IMR-90 (cell line): ENCODE data around the gene IGF1R. TPM values are rescaled to one million over a fixed set of nuclear protein-coding genes. Genes with fewer than 3 reads are reported as not detected.

Experiments
- ATAC-seq: fragments of 200-7000 bp; cut with Tn5 transposase; 2 replicates; pipeline ENCODE4 v1.9.1; 2020; ENCODE audit warnings: low read depth, mild to moderate bottlenecking, moderate library complexity
- BruUV-seq: library from RNA; stranded (reverse); fragments of 400-500 nt; replicated peaks from 2 replicates; lab custom pipeline; 2021; lab: Mats Ljungman, UMichigan
- CTCF ChIA-PET: fragments of 300-600 bp; formaldehyde crosslinking; extraction: SDS; loops from one replicate; lab custom pipeline; 2021; ENCODE audit warnings: antibody characterized with exemption; lab: Yijun Ruan, JAX
- POLR2A ChIA-PET: fragments of 300-600 bp; sonication (Branson Sonifier 250); formaldehyde crosslinking; loops from one replicate; lab custom pipeline; 2022; ENCODE audit warnings: antibody characterized with exemption; ENCODE audit not compliant: unreplicated experiment; lab: Charles Lee
- DNase-seq: peaks from one replicate; pipeline ENCODE4 v3.0.0; 2013
- H2AFZ ChIP-seq: replicated peaks from 2 replicates; pipeline ENCODE3; 2013; ENCODE audit warnings: low read length, mild to moderate bottlenecking; ENCODE audit not compliant: poor library complexity
- H2AK5ac ChIP-seq: 2 replicates; pipeline ENCODE4 v1.6.1; 2013; ENCODE audit warnings: low read depth, low read length, inconsistent platforms
- H2AK9ac ChIP-seq: replicated peaks from 2 replicates; pipeline ENCODE3; 2013; ENCODE audit warnings: mild to moderate bottlenecking, low read depth, low read length, moderate library complexity; ENCODE audit not compliant: poor library complexity
- H2BK120ac ChIP-seq: 2 replicates; pipeline ENCODE4 v1.6.1; 2013; ENCODE audit warnings: low read depth, low read length, inconsistent platforms
- H2BK15ac ChIP-seq: 3 replicates; pipeline ENCODE4 v1.6.1; 2013; ENCODE audit warnings: low read depth, low read length, inconsistent platforms
- H2BK20ac ChIP-seq: 2 replicates; pipeline ENCODE4 v1.6.1; 2013; ENCODE audit warnings: low read depth, mild to moderate bottlenecking, inconsistent platforms, low read length, moderate library complexity
- H2BK5ac ChIP-seq: 2 replicates; pipeline ENCODE4 v1.6.1; 2013; ENCODE audit warnings: mild to moderate bottlenecking, low read depth, low read length, inconsistent platforms; ENCODE audit not compliant: poor library complexity, severe bottlenecking
- H3K14ac ChIP-seq: replicated peaks from 2 replicates; pipeline ENCODE4 v1.6.1; 2013; ENCODE audit warnings: low read depth, low read length, inconsistent platforms
- H3K18ac ChIP-seq: 2 replicates; pipeline ENCODE4 v1.6.1; 2013; ENCODE audit warnings: low read depth, low read length, control low read depth
- H3K23ac ChIP-seq: 2 replicates; pipeline ENCODE4 v1.6.1; 2013; ENCODE audit warnings: low read depth, low read length, inconsistent platforms
- H3K27ac ChIP-seq: 2 replicates; pipeline ENCODE4 v1.5.1; 2013; ENCODE audit warnings: mild to moderate bottlenecking, control low read depth, low read length; ENCODE audit not compliant: insufficient read depth
- H3K27me3 ChIP-seq: 2 replicates; pipeline ENCODE4 v1.6.1; 2013; ENCODE audit warnings: low read length; ENCODE audit not compliant: control insufficient read depth, insufficient read depth
- H3K36me3 ChIP-seq: 2 replicates; pipeline ENCODE4 v1.6.1; 2013; ENCODE audit warnings: low read length, mixed read lengths; ENCODE audit not compliant: control insufficient read depth, insufficient read depth
- H3K4ac ChIP-seq: 2 replicates; pipeline ENCODE4 v1.6.1; 2013; ENCODE audit warnings: low read depth, low read length, inconsistent platforms
- H3K4me1 ChIP-seq: 2 replicates; pipeline ENCODE4 v1.6.1; 2013; ENCODE audit warnings: low read length, mixed read lengths; ENCODE audit not compliant: control insufficient read depth, insufficient read depth
- H3K4me2 ChIP-seq: 2 replicates; pipeline ENCODE4 v1.6.1; 2013; ENCODE audit warnings: low read depth, mild to moderate bottlenecking, control low read depth, low read length, moderate library complexity
- H3K4me3 ChIP-seq: 2 replicates; pipeline ENCODE4 v1.5.1; 2013; ENCODE audit warnings: low read depth, mild to moderate bottlenecking, control low read depth, low read length, moderate library complexity; ENCODE audit not compliant: insufficient read depth
- H3K56ac ChIP-seq: 2 replicates; pipeline ENCODE4 v1.6.1; 2013; ENCODE audit warnings: low read length, inconsistent platforms; ENCODE audit not compliant: insufficient read depth; ENCODE audit errors: extremely low read depth
- H3K79me1 ChIP-seq, 2 experiments: 2 replicates each; pipeline ENCODE4 v1.6.1; 2013; ENCODE audit warnings: low read length in 2 of 2, inconsistent platforms in 1 of 2, low read depth in 1 of 2
- H3K9ac ChIP-seq: 2 replicates; pipeline ENCODE4 v1.6.1; 2013; ENCODE audit warnings: low read depth, low read length, control low read depth
- H3K9me1 ChIP-seq: 2 replicates; pipeline ENCODE4 v1.6.1; 2013; ENCODE audit warnings: low read length, inconsistent platforms; ENCODE audit not compliant: insufficient read depth
- H3K9me3 ChIP-seq: 2 replicates; pipeline ENCODE4 v1.6.1; 2013; ENCODE audit warnings: low read length; ENCODE audit not compliant: control insufficient read depth, insufficient read depth
- H4K20me1 ChIP-seq: 2 replicates; pipeline ENCODE4 v1.6.1; 2013; ENCODE audit warnings: low read length, inconsistent platforms; ENCODE audit not compliant: insufficient read depth
- H4K5ac ChIP-seq: 2 replicates; pipeline ENCODE4 v1.6.1; 2013; ENCODE audit warnings: mild to moderate bottlenecking, low read depth, low read length, control low read depth
- H4K8ac ChIP-seq, 2 experiments: 2 replicates each; pipeline ENCODE4 v1.6.1; 2013; ENCODE audit warnings: low read depth in 2 of 2, low read length in 2 of 2, control low read depth in 1 of 2, inconsistent platforms in 1 of 2
- H4K91ac ChIP-seq: 2 replicates; pipeline ENCODE4 v1.6.1; 2013; ENCODE audit warnings: low read depth, low read length, inconsistent platforms; ENCODE audit not compliant: insufficient read depth
- CEBPB ChIP-seq: IDR thresholded peaks from 2 replicates; pipeline ENCODE4 v1.6.1; 2012; ENCODE audit warnings: low read depth, low read length, improper control_type of control experiment
- CHD1 ChIP-seq: IDR thresholded peaks from 2 replicates; pipeline ENCODE4 v1.6.1; 2012; ENCODE audit warnings: low read depth, low read length, improper control_type of control experiment
- CTCF ChIP-seq: conservative IDR thresholded peaks from 2 replicates; pipeline ENCODE4 v1.5.1; 2012; ENCODE audit warnings: mild to moderate bottlenecking, low read depth, low read length, improper control_type of control experiment
- ELK1 ChIP-seq: fragments of 150-350 bp; IDR thresholded peaks from 2 replicates; pipeline ENCODE4 v1.6.1; 2016; ENCODE audit warnings: low read depth, mild to moderate bottlenecking, low read length, moderate library complexity, borderline replicate concordance
- FOS ChIP-seq: fragments of 150-350 bp; IDR thresholded peaks from 2 replicates; pipeline ENCODE4 v1.6.1; 2016; ENCODE audit warnings: low read depth, low read length
- MAZ ChIP-seq: IDR thresholded peaks from 2 replicates; pipeline ENCODE4 v1.6.1; 2012; ENCODE audit warnings: low read depth, mild to moderate bottlenecking, low read length, improper control_type of control experiment, moderate library complexity, borderline replicate concordance
- MXI1 ChIP-seq: IDR thresholded peaks from 2 replicates; pipeline ENCODE4 v1.6.1; 2012; ENCODE audit warnings: low read depth, mild to moderate bottlenecking, low read length, moderate library complexity, borderline replicate concordance
- NFE2L2 ChIP-seq: fragments of 150-350 bp; IDR thresholded peaks from 2 replicates; pipeline ENCODE4 v1.6.1; 2016; ENCODE audit warnings: low read depth, mild to moderate bottlenecking, low read length
- POLR2A ChIP-seq: IDR thresholded peaks from 2 replicates; pipeline ENCODE4 v1.6.1; 2012; ENCODE audit warnings: mild to moderate bottlenecking, low read depth, low read length
- RAD21 ChIP-seq: IDR thresholded peaks from 2 replicates; pipeline ENCODE4 v1.6.1; 2012; ENCODE audit warnings: low read length, improper control_type of control experiment
- RCOR1 ChIP-seq: IDR thresholded peaks from 2 replicates; pipeline ENCODE4 v1.6.1; 2012; ENCODE audit warnings: mild to moderate bottlenecking, low read length, improper control_type of control experiment; ENCODE audit not compliant: insufficient replicate concordance
- RFX5 ChIP-seq: IDR thresholded peaks from 2 replicates; pipeline ENCODE4 v1.8.0; 2012; ENCODE audit warnings: low read depth, mild to moderate bottlenecking, low read length, moderate library complexity
- SMC3 ChIP-seq: fragments of 150-350 bp; IDR thresholded peaks from 2 replicates; pipeline ENCODE4 v1.6.1; 2016; ENCODE audit warnings: low read depth, mild to moderate bottlenecking, antibody characterized with exemption, low read length, moderate library complexity
- USF2 ChIP-seq: fragments of 150-350 bp; IDR thresholded peaks from 2 replicates; pipeline ENCODE4 v1.6.1; 2017; ENCODE audit warnings: mild to moderate bottlenecking, antibody characterized with exemption, low read length, low read depth
- WGBS, 2 experiments: methylation state at CpG; one replicate each; pipeline versions ENCODE4 v1.1.5 to v1.1.7; 2013; ENCODE audit warnings: missing lambda C conversion rate in 2 of 2; ENCODE audit not compliant: insufficient read length in 1 of 2; ENCODE audit errors: extremely low coverage in 2 of 2; 5-methylcytosine and 5-hydroxymethylcytosine counted together
- dilution Hi-C: fragments of 300-500 bp; cut with HindIII; formaldehyde crosslinking; loops from one replicate; pipeline ENCODE4 v1.14.3; 2018; ENCODE audit warnings: low sequenced_read_pairs; ENCODE audit not compliant: unreplicated experiment
- in situ Hi-C: fragments of 300-500 bp; cut with MboI; formaldehyde crosslinking; loops from 3 replicates; pipeline ENCODE4 v1.14.3; 2019; ENCODE audit warnings: low sequenced_read_pairs, inconsistent platforms, mixed read lengths
- intact Hi-C: fragments of 100-400 bp; cut with micrococcal nuclease; formaldehyde crosslinking; loops from 2 replicates; pipeline ENCODE4 v1.10.0; 2022
- polyA plus RNA-seq, 3 experiments: library from polyadenylated mRNA; depleted of rRNA; stranded (reverse); fragments of >200 nt; gene quantifications; 2 replicates each; pipeline ENCODE4 v1.2.3, GENCODE V29; 2012; ENCODE audit warnings: low replicate concordance in 1 of 3
- total RNA-seq: library from RNA; depleted of rRNA; stranded (reverse); fragments of >200 nt; gene quantifications from 2 replicates; pipeline ENCODE4 v1.2.3, GENCODE V29; 2012

The IGF1R gene
- total and polyA plus RNA-seq, 2 of the 4 experiments (the other 2 are of a cell fraction) = 24.0 to 24.9 TPM

- peak overlapping the region; percentile 96 for H3K14ac ChIP-seq
- in situ Hi-C loops (loop anchor here (10.0 kb wide), 1 partner anchor 445 kb away; no protein-coding TSS in a partner anchor), dilution Hi-C loops (no loop called here), intact Hi-C loops (no loop called here)
- H3K4me3 ChIP-seq = peak overlapping the region; percentile 30; the same call in 1 of the 2 replicates
- H3K23ac ChIP-seq = peak overlapping the region; percentile 96
- H3K27ac ChIP-seq = peak overlapping the region; percentile 94
- peak overlapping the region; percentile 67 to 91 for H4K8ac ChIP-seq
- peak overlapping the region; percentile 89 for H2BK15ac ChIP-seq
- H3K56ac ChIP-seq = peak overlapping the region; percentile 91
- H2BK20ac ChIP-seq = peak overlapping the region; percentile 98
- peak overlapping the region; percentile 93 for H4K91ac ChIP-seq
- CTCF ChIA-PET = interaction anchor here (1.1 to 1.4 kb wide), 2 partner anchors 9 to 14 kb away, joined by 3 to 6 read pairs; no protein-coding TSS in a partner anchor
- H3K36me3 ChIP-seq = peaks cover 13% of the 10 kb centered on the region
- peak overlapping the region; percentile 89 for H2BK120ac ChIP-seq
- POLR2A ChIA-PET = no interaction called here
- no peak overlapping the region for H2AK9ac ChIP-seq
- no peaks in the 10 kb centered on the region for H4K20me1 ChIP-seq
- peak; percentile 95 for DNase-seq
- H3K9ac ChIP-seq = peak overlapping the region; percentile 53
- H3K4ac ChIP-seq = peak overlapping the region; percentile 97
- ATAC-seq = peak; percentile 56
- H3K9me3 ChIP-seq = no peaks in the 10 kb centered on the region
- H3K18ac ChIP-seq = peak overlapping the region; percentile 99
- no peaks in the 10 kb centered on the region for H3K27me3 ChIP-seq
- H3K4me1 ChIP-seq = peaks cover 28% of the 10 kb centered on the region
- BruUV-seq = no TSS peak
- peak overlapping the region; percentile 81 for H2AK5ac ChIP-seq
- H4K5ac ChIP-seq = peak overlapping the region; percentile 98
- H2AFZ ChIP-seq = no peak overlapping the region
- peak overlapping the region; percentile 99 for H2BK5ac ChIP-seq
- peaks cover 40% of the 10 kb centered on the region for H3K9me1 ChIP-seq
- WGBS, 2 experiments = 12% methylated on average over 5 of the region's 12 CpGs; no CpG with 5 or more reads in 1 of the 2 experiments
- H3K79me1 ChIP-seq = peaks cover 30 to 80% of the 10 kb centered on the region in 2 experiments
- peak overlapping the region; percentile 97 for H3K4me2 ChIP-seq
- TF ChIP-seq MAZ = no peak
- TF ChIP-seq CTCF = no peak
- TF ChIP-seq USF2 = no peak
- peak; percentile 47; the same call in 1 of the 2 replicates for TF ChIP-seq CHD1
- TF ChIP-seq RFX5 = no peak
- TF ChIP-seq FOS = peak; percentile 75
- TF ChIP-seq NFE2L2 = no peak
- TF ChIP-seq RAD21 = no peak; the same call in 1 of the 2 replicates
- no peak for TF ChIP-seq MXI1
- TF ChIP-seq POLR2A = peak; percentile 68
- TF ChIP-seq CEBPB = peak; percentile 89
- no peak for TF ChIP-seq SMC3
- no peak for TF ChIP-seq RCOR1
- no peak for TF ChIP-seq ELK1
These were observed 241.8 kb downstream of the IGF1R start for GRCh38 chr15:98889930-98890695.
